ENCODE measurements around the gene RFWD3.

DNA sequence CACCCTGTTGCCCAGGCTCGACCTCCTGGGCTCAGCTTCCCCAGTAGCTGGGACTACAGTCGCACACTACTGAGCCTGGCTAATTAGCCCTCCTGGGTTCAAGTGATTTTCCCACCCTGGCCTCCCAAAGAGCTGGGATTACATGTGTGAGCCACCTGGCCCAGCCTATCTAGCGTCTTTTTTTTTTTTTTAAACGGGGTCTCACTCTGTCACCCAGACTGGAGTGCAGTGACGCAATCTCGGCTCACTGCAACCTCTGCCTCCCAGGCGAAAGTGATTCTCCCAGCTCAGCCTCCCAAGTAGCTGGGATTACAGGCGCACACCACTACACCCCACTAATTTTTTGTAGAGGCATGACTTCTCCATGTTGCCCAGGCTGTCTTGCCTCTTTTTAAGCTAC is 93.1 kb downstream of the RFWD3 start:
- TF ChIP-seq CTCF (conservative IDR thresholded peaks at IDR 0.05; ENCODE audit: low read depth, low read length) (no peak), EZH2 (IDR thresholded peaks at IDR 0.05; ENCODE audit: borderline replicate concordance, low read depth, low read length, poor library complexity, severe bottlenecking) (no peak)

All from A673 (cell line).